K562 (cell line): ENCODE measurements around the gene SUMF2. TPM values are rescaled to one million over a fixed set of nuclear protein-coding genes. Genes with fewer than 3 reads are reported as not detected.

ENCODE experiments used
- CBX2 ChIP-seq: fragments of 200-600 bp; sonication (generic); IDR thresholded peaks from one replicate; pipeline ENCODE4 v1.6.1; 2012; ENCODE audit warnings: mild to moderate bottlenecking, low read length, inconsistent platforms; ENCODE audit not compliant: insufficient read depth, poor library complexity, severe bottlenecking
- DPF2 ChIP-seq: fragments of 450-650 bp; IDR thresholded peaks from 2 replicates; pipeline ENCODE4 v1.6.1; 2016
- EZH2 ChIP-seq: IDR thresholded peaks from 2 replicates; pipeline ENCODE4 v1.6.1; 2012; ENCODE audit warnings: low read depth, mild to moderate bottlenecking, inconsistent platforms, low read length, borderline replicate concordance
- HNRNPLL ChIP-seq: fragments of 200-400 bp; formaldehyde crosslinking; IDR thresholded peaks from 2 replicates; pipeline ENCODE4 v1.6.1; 2017; ENCODE audit warnings: low read length, low read depth, mild to moderate bottlenecking; ENCODE audit not compliant: poor library complexity, severe bottlenecking
- SAFB2 ChIP-seq: fragments of 200-400 bp; formaldehyde crosslinking; IDR thresholded peaks from 2 replicates; pipeline ENCODE4 v1.6.1; 2018; ENCODE audit warnings: borderline replicate concordance, low read length, low read depth, moderate library complexity; ENCODE audit not compliant: severe bottlenecking
- SRSF1 ChIP-seq: fragments of 200-400 bp; formaldehyde crosslinking; IDR thresholded peaks from 2 replicates; pipeline ENCODE4 v1.6.1; 2017; ENCODE audit warnings: mild to moderate bottlenecking, low read depth, low read length, moderate library complexity
- STAT5A ChIP-seq: IDR thresholded peaks from 2 replicates; pipeline ENCODE4 v1.6.1; 2012; ENCODE audit warnings: low read length, inconsistent platforms, borderline replicate concordance
- ZNF12 ChIP-seq: sonication (generic); formaldehyde crosslinking; IDR thresholded peaks from 2 replicates; pipeline ENCODE4 v1.4.0; 2020; ENCODE audit warnings: mild to moderate bottlenecking, missing genetic modification reagents
- ZNF408 ChIP-seq: fragments of 250-450 bp; sonication (Bioruptor Pico); IDR thresholded peaks from 2 replicates; pipeline ENCODE4 v1.4.0; 2020; ENCODE audit warnings: low read depth, mild to moderate bottlenecking, moderate library complexity
- ZNF644 ChIP-seq: fragments of 200-800 bp; sonication (Bioruptor generic); IDR thresholded peaks from 2 replicates; pipeline ENCODE4 v1.6.1; 2016; ENCODE audit warnings: low read depth, missing genetic modification characterization, missing compliant biosample characterization
- ZNF717 ChIP-seq: fragments of 250-450 bp; sonication (Bioruptor Pico); IDR thresholded peaks from 2 replicates; pipeline ENCODE4 v1.5.0; 2021
- polyA plus RNA-seq, 8 experiments: library from polyadenylated mRNA; depleted of rRNA in 4 of 8; stranded (reverse) in 5 of 8; unstranded in 3 of 8; fragments of >200 nt; fragmentation: Nextera tagmentation in 2 of 8; fragmentation: Illumina TruSeq in 1 of 8; extraction: Ambion mirVana in 2 of 8; extraction: Trizol in 1 of 8; gene quantifications; 2 replicates each; pipeline versions ENCODE4 v1.2.1 to v1.2.3, GENCODE V29; 2011 to 2014; ENCODE audit warnings: inconsistent platforms in 1 of 8, missing spikeins in 1 of 8
- total RNA-seq, 7 experiments: library from RNA; depleted of rRNA in 6 of 7; stranded (reverse); fragments of >200 nt in 6 of 7; fragmentation: Illumina TruSeq in 2 of 7; extraction: Trizol in 2 of 7; gene quantifications; 2 replicates each; pipeline versions ENCODE4 v1.2.1 to v1.2.3, GENCODE V29; 2011 to 2021; ENCODE audit warnings: low replicate concordance in 1 of 7
- TF ChIP-seq, protein P1 (sequence below), 3 experiments: fragments of 200-800 bp in 1 of 3; fragments of 250-450 bp in 1 of 3; fragments of 450-650 bp in 1 of 3; sonication (Bioruptor Pico) in 1 of 3; sonication (Bioruptor generic) in 1 of 3; formaldehyde crosslinking in 1 of 3; IDR thresholded peaks; 2 replicates each; pipeline versions ENCODE4 v1.6.1 to v1.8.0; 2016 to 2022; ENCODE audit warnings: mild to moderate bottlenecking in 2 of 3, missing genetic modification characterization in 2 of 3, missing compliant biosample characterization in 1 of 3, moderate library complexity in 1 of 3
- TF ChIP-seq, protein P2 (sequence below): fragments of 250-450 bp; sonication (Bioruptor Pico); IDR thresholded peaks from 2 replicates; pipeline ENCODE4 v1.4.0; 2020; ENCODE audit warnings: mild to moderate bottlenecking, moderate library complexity
- TF ChIP-seq, protein P3 (sequence below): sonication (generic); formaldehyde crosslinking; IDR thresholded peaks from 2 replicates; pipeline ENCODE4 v1.8.1; 2023; ENCODE audit warnings: missing genetic modification reagents, mild to moderate bottlenecking, borderline replicate concordance

SUMF2 gene
- total and polyA plus RNA-seq, 9 of the 15 experiments (the other 6 are each of a cell fraction or from before 2014, with no cell fraction given) = 39.0 to 113 (median 67.7) TPM

DNA sequence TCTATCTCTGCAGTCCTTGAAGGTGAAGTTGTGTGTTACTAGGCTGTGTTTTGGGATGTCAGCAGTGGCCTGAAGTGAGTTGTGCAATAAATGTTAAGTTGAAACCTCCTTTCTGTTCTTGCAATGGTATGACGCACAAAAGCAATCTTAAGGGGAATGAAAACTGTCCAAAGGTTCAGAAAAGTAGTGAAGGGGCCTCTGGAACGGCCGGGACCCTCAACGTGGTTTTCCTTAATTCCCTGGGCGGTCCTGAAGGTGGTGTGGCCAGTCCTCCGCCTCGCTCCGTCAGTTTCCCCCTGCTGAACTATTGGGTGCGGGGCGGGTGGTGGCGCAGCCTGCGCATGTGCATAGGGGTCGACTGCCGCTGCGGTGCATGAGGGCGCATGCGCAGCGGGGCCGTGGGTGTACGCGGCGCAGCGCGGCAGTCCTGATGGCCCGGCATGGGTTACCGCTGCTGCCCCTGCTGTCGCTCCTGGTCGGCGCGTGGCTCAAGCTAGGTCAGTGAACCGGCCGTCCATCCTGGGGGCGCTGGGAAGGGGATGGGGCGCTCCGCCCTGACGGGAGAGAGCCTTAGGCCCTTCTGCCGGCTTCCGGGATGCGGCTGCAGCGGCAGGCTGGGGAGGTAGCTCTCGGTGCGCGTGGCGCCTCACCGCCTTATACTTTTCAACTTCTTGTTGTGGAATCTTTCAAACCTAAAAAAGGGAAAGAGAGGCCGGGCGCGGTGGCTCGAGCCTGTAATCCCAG, at the start of gene SUMF2 (continued):
- TF ChIP-seq, protein P1, sequence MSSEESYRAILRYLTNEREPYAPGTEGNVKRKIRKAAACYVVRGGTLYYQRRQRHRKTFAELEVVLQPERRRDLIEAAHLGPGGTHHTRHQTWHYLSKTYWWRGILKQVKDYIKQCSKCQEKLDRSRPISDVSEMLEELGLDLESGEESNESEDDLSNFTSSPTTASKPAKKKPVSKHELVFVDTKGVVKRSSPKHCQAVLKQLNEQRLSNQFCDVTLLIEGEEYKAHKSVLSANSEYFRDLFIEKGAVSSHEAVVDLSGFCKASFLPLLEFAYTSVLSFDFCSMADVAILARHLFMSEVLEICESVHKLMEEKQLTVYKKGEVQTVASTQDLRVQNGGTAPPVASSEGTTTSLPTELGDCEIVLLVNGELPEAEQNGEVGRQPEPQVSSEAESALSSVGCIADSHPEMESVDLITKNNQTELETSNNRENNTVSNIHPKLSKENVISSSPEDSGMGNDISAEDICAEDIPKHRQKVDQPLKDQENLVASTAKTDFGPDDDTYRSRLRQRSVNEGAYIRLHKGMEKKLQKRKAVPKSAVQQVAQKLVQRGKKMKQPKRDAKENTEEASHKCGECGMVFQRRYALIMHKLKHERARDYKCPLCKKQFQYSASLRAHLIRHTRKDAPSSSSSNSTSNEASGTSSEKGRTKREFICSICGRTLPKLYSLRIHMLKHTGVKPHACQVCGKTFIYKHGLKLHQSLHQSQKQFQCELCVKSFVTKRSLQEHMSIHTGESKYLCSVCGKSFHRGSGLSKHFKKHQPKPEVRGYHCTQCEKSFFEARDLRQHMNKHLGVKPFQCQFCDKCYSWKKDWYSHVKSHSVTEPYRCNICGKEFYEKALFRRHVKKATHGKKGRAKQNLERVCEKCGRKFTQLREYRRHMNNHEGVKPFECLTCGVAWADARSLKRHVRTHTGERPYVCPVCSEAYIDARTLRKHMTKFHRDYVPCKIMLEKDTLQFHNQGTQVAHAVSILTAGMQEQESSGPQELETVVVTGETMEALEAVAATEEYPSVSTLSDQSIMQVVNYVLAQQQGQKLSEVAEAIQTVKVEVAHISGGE (CRISPR knock-in tag; IDR thresholded peaks at IDR 0.05) = no peak
- peak; percentile 69 for TF ChIP-seq HNRNPLL
- no peak for TF ChIP-seq EZH2
- 0 out of 2 replicates have a peak, but pooled peaks have one; percentile 9 for TF ChIP-seq STAT5A
- TF ChIP-seq ZNF408 (CRISPR knock-in tag) = no peak
- peak; percentile 54; the same call in 1 of the 2 replicates for TF ChIP-seq DPF2
- TF ChIP-seq, protein P2, sequence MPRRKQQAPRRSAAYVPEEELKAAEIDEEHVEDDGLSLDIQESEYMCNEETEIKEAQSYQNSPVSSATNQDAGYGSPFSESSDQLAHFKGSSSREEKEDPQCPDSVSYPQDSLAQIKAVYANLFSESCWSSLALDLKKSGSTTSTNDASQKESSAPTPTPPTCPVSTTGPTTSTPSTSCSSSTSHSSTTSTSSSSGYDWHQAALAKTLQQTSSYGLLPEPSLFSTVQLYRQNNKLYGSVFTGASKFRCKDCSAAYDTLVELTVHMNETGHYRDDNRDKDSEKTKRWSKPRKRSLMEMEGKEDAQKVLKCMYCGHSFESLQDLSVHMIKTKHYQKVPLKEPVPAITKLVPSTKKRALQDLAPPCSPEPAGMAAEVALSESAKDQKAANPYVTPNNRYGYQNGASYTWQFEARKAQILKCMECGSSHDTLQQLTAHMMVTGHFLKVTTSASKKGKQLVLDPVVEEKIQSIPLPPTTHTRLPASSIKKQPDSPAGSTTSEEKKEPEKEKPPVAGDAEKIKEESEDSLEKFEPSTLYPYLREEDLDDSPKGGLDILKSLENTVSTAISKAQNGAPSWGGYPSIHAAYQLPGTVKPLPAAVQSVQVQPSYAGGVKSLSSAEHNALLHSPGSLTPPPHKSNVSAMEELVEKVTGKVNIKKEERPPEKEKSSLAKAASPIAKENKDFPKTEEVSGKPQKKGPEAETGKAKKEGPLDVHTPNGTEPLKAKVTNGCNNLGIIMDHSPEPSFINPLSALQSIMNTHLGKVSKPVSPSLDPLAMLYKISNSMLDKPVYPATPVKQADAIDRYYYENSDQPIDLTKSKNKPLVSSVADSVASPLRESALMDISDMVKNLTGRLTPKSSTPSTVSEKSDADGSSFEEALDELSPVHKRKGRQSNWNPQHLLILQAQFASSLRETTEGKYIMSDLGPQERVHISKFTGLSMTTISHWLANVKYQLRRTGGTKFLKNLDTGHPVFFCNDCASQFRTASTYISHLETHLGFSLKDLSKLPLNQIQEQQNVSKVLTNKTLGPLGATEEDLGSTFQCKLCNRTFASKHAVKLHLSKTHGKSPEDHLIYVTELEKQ = no peak
- TF ChIP-seq ZNF644 (tag) = no peak
- TF ChIP-seq, protein P3, sequence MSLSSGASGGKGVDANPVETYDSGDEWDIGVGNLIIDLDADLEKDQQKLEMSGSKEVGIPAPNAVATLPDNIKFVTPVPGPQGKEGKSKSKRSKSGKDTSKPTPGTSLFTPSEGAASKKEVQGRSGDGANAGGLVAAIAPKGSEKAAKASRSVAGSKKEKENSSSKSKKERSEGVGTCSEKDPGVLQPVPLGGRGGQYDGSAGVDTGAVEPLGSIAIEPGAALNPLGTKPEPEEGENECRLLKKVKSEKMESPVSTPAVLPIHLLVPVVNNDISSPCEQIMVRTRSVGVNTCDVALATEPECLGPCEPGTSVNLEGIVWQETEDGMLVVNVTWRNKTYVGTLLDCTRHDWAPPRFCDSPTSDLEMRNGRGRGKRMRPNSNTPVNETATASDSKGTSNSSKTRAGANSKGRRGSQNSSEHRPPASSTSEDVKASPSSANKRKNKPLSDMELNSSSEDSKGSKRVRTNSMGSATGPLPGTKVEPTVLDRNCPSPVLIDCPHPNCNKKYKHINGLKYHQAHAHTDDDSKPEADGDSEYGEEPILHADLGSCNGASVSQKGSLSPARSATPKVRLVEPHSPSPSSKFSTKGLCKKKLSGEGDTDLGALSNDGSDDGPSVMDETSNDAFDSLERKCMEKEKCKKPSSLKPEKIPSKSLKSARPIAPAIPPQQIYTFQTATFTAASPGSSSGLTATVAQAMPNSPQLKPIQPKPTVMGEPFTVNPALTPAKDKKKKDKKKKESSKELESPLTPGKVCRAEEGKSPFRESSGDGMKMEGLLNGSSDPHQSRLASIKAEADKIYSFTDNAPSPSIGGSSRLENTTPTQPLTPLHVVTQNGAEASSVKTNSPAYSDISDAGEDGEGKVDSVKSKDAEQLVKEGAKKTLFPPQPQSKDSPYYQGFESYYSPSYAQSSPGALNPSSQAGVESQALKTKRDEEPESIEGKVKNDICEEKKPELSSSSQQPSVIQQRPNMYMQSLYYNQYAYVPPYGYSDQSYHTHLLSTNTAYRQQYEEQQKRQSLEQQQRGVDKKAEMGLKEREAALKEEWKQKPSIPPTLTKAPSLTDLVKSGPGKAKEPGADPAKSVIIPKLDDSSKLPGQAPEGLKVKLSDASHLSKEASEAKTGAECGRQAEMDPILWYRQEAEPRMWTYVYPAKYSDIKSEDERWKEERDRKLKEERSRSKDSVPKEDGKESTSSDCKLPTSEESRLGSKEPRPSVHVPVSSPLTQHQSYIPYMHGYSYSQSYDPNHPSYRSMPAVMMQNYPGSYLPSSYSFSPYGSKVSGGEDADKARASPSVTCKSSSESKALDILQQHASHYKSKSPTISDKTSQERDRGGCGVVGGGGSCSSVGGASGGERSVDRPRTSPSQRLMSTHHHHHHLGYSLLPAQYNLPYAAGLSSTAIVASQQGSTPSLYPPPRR (CRISPR knock-in tag) = 0 out of 2 replicates have a peak, but pooled peaks have one; percentile 31
- TF ChIP-seq ZNF12 (CRISPR knock-in tag) = peak; percentile 83
- TF ChIP-seq SAFB2 = no peak
- no peak for TF ChIP-seq SRSF1
- TF ChIP-seq CBX2 = no peak
- TF ChIP-seq ZNF717 = 0 out of 2 replicates have a peak, but pooled peaks have one; percentile 71
